ACHN (cell line): ENCODE measurements around the gene PLPPR3.

Experiments
- DNase-seq: peaks from one replicate; pipeline ENCODE4 v3.0.0-alpha.2; 2015
- in situ Hi-C: cut with HindIII; loops from 2 replicates; pipeline ENCODE4 v1.10.0; 2017; ENCODE audit warnings: low sequenced_read_pairs, low pct_ligation_motif_present, low pct_unique_long_range_greater_than_20kb

PLPPR3 gene

DNA sequence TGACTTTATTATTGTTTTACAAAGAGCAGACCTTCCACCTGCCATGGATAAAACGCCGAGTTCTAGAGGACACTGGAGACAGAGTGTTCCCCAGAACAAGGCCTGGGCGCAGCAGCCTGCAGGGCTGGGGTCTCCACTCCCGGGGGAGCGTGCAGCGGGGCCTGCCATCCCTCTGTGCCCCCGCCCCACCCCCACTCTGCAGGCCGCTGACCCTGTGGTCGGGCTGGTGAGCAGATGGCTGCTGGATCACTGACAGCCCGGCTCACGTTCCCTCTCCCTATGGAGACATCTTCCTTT is 33.1 kb downstream of the PLPPR3 start:
- DNase-seq, result no peak
- in situ Hi-C loops, result no loop called here

DNA sequence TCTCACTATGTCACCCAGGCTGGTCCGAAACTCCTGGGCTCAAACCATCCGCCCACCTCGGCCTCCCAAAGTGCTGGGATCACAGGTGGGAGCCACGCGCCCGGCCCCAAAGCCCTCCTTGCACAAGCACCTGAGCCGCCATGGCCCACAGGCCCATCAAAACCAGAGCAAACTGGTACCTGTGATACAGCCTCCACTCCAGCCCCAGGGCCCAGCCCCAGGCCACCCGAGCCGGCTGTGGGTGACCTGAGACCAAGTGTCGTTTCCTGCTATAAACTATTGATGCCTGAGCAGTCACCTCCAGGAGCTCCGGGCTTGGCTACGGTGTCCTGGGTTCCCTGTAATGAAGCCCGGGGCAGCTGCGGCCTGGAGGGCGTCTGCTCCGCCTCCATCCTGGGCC is 34.2 kb downstream of the PLPPR3 start:
- no peak for DNase-seq
- in situ Hi-C loops, result no loop called here

DNA sequence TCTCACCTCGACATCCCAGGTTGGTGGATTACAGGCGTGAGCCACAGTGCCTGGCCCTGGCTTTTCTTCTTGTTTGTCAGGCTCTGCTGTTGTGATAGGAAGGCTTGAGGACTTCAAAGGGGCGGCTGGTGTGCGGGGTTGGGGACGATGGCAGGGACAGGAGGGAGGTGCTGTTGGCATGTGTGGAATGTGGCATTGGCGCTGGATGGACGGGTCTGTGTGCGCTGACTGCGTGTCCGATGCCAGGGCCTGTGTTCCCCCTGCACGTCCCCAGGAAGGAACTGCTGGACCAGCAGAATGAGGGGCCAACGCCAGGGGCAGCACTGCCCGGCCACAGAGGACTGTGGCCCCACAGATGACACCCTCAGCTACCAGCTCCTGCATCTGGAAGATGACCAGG is 37.2 kb downstream of the PLPPR3 start:
- in situ Hi-C loops, result no loop called here
- no peak for DNase-seq

GRCh38 chr19:782878-783668 is 38.7 kb downstream of the PLPPR3 start:
- in situ Hi-C loops, result no loop called here
- DNase-seq, result peak; percentile 26

GRCh38 chr19:782185-782877 is 39.4 kb downstream of the PLPPR3 start:
- in situ Hi-C loops, result no loop called here
- DNase-seq, result peak; percentile 76

DNA sequence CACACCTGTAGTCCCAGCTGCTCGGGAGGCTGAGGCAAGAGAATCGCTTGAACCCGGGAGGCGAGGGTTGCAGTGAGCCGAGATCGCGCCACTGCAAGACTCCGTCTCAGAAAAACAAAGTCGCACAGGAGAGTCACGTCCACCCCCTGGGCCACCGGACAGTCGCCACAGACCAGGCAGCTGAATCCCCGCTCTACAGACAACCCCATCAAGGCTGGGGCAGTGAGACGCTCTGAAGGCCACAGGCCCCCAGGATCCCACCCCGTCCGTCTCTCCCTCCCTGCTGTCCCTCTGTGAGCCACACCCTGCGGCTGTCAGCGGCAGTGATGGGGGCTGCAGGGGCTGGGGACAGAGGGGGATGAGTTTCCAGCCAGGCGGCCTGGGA is 40.0 kb downstream of the PLPPR3 start:
- no peak for DNase-seq

GRCh38 chr19:780935-781334 is 40.8 kb downstream of the PLPPR3 start:
- no peak for DNase-seq
- in situ Hi-C loops, result no loop called here

More for the DNA sequence above, 40.0 kb downstream of the PLPPR3 start:
- in situ Hi-C loops, result no loop called here

- peak; percentile 51 for DNase-seq
- in situ Hi-C loops, result no loop called here
These were observed 42.7 kb downstream of the PLPPR3 start for GRCh38 chr19:778910-779653.

DNA sequence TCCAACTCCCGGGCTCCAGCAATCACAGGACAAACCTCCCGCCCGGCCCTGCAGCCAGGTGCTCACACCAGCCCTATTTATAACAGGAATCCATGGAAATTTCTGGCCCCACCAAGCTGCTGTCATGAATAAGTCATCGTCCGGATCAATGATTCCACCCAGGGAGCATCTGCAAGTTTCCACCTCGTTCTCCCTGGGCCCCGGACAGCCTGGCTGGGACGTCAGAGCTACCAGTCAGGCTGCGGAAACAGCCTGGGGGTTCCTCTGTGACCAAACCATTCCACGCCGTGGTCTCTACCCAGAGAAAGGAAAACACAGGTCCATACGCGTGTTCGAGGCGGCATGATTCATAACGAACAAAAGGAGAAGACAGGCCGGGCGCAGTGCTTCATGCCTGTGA is 45.2 kb downstream of the PLPPR3 start:
- no peak for DNase-seq
- in situ Hi-C loops, result no loop called here

DNA sequence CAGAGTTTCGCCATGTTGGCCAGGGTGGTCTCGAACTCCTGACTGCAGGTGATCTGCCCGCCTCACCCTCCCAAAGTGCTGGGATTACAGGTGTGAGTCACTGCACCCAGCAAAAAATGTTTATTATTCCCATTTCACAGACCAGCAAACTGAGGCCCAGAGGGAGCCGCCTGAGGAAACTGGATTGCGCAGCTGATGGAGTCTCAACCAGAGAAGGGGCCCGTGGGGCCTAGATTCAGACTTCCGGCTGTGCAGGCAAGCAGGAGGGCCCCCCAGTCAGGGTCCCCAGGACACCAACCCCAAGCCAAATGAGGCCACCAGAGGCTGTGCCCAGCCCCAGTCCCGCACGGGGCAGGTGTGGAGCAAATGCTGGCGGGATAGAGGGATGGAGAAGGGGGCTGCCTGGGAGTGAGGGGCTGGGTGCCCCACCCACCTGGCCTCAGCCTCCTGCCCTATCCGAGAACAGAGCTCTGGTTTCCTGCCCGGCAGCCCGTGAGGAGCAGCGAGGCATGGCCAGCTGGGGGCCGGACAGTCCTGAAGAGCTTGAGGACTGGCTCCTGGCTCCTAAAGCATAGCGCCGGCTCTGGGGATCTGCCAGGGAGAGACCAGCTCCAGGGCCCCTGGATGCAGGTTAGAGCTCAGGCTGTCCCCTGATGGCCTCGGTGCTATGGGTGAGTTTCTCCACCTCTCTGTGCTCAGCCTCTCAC is 48.9 kb downstream of the PLPPR3 start:
- in situ Hi-C loops, result no loop called here
- DNase-seq, result peak; percentile 70

DNA sequence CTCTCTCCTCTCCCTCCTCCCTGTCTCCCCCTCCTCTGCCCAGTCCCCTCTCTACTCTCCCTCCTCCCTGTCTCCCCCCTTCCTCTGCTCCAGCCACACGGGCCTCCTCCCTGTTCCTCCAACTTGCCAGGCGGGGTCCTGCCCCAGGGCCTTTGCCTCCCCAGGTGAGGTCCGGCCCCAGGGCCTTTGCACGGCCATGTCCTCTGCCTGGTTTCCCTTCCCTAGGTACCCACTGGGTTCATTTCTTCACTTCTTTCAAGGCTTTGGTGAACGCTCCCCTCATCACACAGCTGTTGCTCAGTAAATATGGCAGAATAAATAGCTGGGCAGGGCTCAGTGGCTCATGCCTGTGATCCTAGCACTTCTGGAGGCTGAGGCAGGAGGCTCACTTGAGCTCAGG is 49.7 kb downstream of the PLPPR3 start:
- in situ Hi-C loops, result no loop called here
- DNase-seq, result no peak

- DNase-seq, result peak; percentile 64
- in situ Hi-C loops, result no loop called here
These were observed 50.4 kb downstream of the PLPPR3 start for GRCh38 chr19:771332-771785.

GRCh38 chr19:769616-770015 is 52.1 kb downstream of the PLPPR3 start:
- no peak for DNase-seq
- in situ Hi-C loops, result no loop called here

DNA sequence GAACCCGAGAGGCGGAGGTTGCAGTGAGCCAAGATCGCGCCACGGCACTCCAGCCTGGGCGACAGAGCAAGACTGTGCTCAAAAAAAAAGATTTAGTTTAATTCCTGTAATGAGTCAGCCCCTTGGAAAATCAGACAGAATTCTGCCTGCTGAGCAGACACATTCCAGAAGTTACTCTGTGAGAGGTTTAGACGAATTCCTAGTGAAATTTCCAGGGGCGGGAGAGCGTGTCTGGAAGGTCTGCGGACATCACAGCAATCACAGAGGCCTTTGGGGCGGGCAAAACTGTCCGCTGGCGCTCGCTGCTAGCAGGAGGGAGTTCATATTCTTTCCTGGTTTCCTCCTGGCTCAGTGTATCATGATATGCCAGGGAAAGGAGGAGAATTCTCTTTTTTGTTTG is 53.3 kb downstream of the PLPPR3 start:
- DNase-seq, result peak; percentile 90
- in situ Hi-C loops, result no loop called here

DNA sequence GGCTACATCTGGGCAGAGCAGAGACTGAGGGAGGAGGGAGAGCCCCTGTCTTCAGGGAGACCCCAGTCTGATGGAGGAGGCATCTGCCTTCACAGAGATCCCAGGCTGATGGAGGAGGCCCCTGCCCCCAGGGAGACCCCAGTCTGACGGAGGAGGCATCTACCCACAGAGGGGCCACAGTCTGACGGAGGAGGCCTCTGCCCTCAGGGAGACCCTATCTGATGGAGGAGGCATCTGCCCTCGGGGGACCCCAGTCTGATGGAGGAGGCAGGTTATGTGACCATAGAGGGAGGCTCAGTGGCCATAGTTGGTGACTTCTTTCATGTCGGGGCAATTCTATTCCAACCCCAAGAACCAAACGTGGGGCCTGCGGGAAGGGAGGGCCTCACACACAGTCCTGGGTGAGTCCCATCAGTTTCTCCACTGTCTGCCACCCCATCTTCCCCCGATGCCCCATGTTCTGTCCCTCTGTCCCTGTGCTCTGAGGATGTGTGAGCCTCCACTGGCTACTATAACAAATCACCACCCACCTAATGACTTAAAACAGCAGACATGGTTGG is 56.5 kb downstream of the PLPPR3 start:
- in situ Hi-C loops, result no loop called here
- DNase-seq, result no peak

- in situ Hi-C loops, result no loop called here
- DNase-seq, result no peak
These were observed 57.5 kb downstream of the PLPPR3 start for GRCh38 chr19:764301-764700.

DNA sequence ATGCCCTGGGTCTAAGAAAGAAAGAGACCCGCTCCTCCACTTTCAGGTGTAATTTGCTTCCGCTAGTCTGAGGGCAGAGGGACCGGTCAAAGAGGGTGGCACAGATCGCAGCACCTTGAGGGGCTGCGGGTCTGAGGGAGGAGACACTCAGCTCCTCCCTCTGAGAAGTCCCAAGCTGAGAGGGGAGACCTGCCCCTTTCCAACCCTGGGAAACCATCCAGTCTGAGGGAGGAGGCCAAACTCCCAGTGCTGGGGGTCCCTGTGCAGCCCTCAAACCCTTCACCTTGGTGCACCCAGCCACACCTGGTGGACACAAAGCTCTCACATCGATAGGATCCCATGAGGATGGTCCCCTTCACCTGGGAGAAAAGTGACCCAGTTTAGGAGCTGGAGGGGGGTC is 57.9 kb downstream of the PLPPR3 start:
- in situ Hi-C loops, result no loop called here
- DNase-seq, result no peak

- no peak for DNase-seq
- in situ Hi-C loops, result no loop called here
These were observed 58.6 kb downstream of the PLPPR3 start for GRCh38 chr19:763181-763580.
